HG02943 (cell line): ENCODE results near the gene SUCLG1.
A peak's percentile ranks its signal among the peaks of the same experiment; 100 is the strongest.
"Not testable (repeated sequence)": the region's sequence is repeated elsewhere in the genome, so short reads cannot be mapped to it uniquely, and the experiment has no call there.

Experiments used
- ATAC-seq: cut with Tn5 transposase; IDR thresholded peaks from one replicate; pipeline ENCODE4 v1.9.1; 2021; ENCODE audit warnings: mild to moderate bottlenecking, low read depth, moderate library complexity; ENCODE audit not compliant: unreplicated experiment

Gene SUCLG1

DNA sequence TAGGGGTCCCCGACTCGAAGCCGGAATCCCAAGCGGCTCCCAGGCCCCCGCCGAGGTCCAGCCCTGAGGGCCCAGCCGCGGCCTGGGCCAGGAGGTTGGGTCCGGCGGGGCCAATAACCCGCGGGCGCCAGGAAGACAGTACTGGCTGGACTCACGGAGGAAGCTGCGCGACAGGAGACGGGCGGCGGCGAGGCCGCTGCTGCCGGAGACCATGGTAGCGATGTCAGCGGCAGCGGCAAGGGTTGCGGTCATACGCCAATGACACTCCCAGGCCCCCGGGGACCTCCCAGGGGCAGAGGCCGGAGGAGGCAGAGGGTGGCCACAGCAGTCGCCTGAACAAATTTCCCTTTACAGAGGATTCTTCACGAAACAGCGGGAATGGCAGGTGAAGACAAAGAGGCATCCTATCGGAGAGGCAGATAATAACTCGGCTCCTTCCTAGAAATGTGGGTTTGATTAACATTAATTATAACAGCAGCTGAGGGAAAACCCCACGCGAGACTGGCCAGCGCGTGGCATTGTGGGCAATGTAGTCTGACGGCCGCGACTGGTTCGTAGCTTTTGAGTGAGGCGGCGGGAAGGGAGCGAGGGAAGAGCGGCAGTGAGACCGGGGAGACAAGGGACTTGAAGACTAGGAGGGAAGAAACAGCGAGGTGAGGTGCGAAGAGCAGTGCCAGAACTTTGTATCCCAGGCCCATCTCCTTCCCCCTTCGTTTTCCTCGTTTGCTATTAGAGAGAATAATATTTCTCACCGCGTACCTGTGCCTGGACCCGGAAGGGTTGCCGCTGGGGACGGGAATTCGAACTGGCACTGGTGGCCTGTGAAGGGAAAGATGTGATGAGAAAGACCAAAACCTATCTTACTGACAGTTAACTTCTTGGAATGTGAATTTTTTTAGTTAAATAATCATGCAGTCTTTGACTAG, at the start of gene SUCLG1:
Gene SUCLG1 (minus strand): TSS at position 263 of the 926 bp plus-strand sequence. CDS start 11 bp downstream, at position 252.
- ATAC-seq: peak; percentile 95

DNA sequence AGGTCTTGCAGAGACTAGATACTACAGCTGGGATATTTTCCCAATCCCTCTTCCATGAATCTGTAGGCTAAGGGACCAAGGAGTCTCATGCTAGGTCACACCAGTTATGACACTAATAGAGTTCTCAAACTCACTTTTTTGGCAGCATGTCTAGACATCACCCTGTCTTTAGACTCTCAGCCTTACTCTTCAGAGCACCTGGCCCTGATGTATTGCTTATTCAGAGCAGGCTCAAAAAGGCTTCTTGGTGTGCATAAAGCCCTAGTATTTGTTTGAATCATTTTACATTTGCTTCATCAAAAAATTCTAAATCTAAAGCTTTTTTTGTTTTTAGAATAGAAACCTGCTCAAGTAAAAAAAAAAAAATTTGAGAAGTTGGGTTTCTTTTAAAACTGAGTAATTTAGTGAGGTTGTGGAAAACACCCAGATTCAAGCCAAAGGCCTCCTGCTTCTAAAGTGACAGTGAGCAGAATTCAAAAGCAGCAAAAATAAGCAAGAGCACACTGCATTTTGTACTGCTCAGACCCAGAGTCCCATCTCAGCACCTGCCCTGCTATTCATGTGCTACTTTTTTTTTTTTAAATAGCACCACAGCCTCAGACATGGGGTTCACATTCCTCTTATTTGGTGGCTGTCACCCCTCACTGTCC, 39.2 kb upstream of the SUCLG1 start:
- no peak for ATAC-seq

DNA sequence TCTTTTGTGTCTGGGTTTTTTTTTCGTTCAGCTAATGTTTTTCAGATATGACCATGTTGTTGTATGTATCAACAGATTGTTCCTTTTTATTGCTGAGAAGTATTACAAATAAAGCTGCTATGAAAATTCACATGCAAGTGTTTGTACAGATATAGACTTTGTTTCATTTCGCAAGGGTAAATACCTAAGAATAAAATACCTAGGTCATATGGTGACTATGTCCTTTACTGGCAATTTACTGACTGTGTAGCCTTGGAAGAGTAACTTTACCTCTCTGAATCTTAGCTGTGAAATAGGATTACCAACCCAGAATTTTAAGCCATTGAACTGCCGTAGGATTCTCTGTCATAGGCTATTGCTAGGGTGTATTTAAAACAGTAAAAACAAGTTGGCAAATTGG, 38.2 kb upstream of the SUCLG1 start:
- ATAC-seq: no peak

DNA sequence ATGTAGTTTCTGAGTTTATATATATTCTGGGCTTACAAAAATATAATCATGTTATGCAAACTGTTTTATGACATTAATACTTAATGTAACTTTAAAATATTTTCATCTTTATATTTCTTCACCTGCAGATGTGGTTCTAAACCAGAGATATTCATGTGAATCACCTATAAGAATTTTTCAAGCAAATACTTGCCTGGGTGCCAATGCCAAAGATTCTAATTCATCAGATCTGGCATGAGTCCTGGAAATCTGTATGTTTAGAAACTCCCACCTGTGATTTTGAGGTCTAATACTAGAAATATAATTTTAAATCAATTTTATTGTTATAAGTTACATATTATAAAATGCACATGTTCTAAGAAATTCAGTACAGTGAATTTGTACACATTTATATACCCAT, 37.3 kb upstream of the SUCLG1 start:
- ATAC-seq: no peak

DNA sequence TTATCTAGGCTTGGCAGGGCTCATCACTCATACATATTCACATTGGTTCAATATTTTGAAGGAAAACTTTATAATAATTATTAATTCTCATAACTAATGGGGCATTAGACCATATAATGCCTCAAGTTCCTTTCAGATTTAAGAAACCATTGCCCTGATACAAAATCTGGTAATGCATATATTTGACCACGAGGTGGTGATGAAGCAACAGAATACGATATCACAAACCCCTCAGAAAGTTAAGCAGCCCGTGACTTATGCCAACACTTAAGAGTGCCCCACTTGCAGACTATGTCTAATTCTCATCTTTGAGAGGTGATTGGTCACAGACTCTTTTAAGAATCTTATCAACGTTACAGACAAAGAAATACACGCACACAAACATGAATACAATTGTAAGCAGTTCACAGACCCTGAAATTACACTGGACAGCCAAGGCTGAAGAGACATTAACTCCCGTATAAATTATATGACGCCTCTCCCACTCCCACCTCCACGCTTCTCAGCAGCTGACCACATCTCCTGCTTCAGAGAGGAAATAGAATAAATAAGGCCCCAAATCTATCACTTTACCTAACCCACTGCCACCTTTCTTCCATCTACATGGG, 36.6 kb upstream of the SUCLG1 start:
- ATAC-seq: no peak

DNA sequence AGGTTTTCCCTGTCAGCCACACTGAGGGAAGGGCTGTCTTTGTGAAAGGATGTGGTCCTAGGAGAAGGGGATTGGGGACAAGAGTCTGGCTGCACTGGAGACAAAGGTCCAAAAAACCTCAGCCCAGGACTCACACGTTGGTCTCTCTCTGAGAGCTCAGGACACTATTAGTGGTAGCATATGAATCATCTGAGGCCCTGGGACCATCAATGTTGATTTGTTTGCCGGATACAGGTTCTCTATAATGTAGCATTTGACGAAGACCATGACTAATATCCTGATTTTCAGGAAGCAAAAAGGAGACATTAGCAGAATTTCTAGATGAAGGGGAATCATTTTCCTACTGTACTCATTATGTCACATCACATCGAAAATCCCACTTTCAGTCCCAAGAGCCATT, 35.0 kb upstream of the SUCLG1 start:
- ATAC-seq: no peak

DNA sequence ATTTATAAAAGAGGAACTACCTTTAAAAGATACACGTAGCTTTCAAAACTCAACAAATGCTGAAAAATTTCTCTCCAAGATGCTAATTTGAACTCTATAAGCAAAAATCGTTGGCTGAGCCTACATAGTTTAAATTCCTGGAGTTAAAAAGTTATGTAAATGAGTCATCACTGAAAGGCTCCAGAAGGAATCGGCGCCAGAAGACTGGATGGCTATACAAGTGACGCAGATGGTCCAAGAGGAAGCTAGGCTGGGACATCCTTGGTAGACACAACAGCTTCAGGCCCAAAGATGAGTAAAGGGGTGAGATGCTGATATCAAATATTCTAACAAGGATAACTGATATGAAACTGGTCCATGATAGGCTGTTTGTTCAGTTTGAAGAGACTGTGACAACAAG, 34.4 kb upstream of the SUCLG1 start:
- no peak for ATAC-seq

DNA sequence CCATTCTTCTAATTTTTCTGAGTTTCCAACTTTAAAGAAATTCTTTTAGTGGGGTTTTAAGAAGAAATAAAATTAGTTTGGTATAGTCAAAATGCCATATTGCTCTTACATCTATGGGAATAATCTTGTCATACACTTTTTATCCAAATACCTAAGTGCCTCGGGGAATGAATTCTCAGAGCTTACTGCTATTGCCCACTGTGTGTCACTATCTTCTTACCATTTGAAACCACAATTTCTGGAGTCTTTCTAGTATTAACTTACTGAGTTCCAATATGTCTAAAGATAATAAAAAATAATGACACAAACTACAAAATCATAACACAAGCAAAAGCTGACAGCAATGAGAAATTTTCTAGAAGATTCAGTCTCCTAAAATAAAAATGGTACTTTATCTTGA, 33.5 kb upstream of the SUCLG1 start:
- no peak for ATAC-seq

DNA sequence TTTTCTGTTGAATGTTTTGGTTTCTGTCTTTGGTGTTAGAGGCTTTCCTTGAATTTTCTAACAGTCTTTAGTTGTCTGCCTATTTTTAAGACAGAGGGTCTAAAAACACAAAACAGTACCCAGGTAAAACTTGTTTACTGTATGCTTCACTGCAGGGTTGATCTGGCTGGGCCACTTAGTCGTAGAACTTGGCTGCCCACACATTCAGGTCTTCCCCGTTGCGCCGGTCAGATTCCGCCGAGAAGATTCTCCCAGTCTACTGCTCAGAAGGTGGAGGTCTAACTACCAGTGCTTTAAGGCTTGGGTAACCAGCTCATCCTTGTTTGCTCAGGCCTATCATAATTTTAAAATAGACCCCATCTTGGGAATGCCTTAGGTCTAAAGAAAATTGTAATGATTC, 32.7 kb upstream of the SUCLG1 start:
- ATAC-seq: no peak

DNA sequence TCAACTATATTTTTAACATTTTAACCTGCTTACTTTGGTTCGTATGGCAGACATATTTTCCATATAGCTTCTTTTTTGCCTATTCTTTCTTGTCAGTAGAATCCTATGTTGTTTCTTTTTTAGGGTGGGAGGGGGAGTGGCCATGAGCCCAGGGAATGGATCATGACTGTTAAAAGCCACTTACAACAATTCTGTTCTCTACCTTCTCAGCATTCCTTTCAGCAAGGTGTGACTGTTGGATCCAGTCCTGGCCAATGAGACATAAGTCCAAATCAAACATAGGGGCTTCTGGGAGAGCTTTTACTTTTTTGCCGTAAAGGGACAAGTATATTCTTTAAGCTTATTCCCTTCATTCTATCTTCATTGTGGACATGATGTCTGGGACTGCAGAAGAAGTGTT, 32.2 kb upstream of the SUCLG1 start:
- ATAC-seq: no peak

DNA sequence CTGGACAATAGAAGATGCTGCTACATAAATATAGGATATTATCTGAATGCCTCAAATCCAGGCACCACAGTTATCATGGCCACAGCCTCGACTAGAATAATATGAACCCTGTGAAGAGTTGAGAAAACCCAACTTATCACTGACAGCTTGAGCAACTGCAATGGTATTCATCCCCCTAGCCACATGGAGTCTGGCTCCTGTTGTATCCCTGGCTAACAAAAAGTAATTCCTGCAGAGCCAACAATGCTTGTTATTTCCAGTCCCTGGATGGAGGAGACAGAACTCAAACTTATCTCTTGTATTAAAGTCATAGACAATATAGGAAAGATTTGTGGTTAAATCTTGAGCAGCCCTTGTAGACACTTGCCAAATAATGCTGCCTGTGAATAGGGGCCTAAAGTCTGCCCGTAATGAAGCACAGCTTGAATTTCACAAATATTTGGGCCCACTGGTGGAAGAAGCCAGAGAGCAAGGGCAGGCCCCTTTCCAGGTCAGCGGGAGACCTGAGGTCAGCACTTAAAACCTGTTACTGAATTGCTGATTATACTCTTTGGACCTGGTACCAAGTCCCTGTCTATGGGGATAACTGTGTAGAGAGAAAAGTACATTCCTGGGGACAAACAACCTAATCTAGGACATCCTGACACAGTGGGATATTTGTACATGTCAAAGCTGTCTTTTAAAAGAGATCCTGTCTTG, 28.4 kb upstream of the SUCLG1 start:
- no peak for ATAC-seq

DNA sequence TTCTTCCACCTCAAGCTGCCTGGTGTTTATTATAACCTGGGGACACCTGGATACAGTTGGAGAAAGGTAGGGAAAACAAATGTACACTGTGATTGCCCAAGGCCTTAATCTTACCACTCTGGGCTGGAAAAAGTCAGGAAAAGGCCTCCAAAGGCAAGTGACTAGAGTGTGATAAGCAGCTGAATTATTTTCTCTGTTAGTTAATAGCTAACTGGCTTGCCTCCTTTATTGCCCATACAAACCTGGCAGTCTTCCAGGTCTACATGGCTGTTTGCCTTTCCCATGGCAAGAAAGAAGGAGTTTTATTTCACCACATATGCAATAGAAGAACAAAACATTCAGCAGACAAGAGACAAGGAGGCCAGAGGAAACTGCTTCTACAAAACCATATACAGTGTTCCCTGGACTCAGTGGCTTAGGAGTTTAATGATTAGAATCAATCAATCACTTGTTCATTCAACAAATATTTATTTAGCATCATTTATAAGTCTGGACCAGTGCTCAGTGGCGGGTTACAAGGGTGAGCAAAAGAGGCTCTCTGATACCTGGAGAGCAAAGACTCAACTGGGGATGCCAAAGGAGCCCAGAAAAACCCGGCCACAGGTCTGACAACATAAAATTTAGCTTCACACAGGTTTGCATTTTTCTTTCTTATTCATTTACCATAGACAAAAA, 27.5 kb upstream of the SUCLG1 start:
- no peak for ATAC-seq

DNA sequence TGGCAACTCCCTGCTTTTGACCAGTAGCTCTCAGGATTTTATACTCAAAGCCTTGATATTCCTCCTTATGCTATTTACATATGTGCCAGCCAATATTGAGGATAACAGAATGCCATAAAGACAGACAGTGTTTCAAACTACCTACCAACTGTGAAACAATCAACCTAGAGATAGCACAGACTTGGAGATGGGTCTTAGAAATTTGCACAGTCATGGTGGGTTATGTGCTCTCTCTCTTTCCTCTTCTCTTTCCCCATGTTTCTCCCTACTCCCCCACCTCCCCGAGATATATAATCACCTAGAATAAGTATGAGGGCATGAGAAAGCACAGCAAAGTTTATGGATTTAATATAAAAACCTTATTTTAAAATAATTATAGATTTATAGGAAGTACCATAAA, 24.2 kb upstream of the SUCLG1 start:
- ATAC-seq: no peak

DNA sequence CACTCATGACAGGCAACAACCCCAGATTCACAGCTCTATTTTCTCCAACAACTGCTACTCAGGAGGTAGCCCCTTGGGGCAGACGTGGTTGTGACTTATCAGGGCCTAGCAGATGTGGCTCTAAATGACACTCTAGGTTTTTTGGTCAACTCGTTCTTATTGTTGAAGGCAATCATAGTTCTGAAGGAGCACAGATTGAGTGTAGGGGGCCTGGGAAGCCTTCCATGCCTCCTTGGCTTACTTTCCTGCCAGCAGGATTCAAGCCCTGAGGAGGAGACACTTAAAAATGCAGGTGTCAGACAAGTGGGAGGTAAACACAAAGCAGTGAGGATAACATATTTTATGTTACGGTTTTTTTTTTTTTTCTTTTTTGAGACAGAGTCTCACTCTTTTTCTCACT, 23.5 kb upstream of the SUCLG1 start:
- ATAC-seq: no peak

DNA sequence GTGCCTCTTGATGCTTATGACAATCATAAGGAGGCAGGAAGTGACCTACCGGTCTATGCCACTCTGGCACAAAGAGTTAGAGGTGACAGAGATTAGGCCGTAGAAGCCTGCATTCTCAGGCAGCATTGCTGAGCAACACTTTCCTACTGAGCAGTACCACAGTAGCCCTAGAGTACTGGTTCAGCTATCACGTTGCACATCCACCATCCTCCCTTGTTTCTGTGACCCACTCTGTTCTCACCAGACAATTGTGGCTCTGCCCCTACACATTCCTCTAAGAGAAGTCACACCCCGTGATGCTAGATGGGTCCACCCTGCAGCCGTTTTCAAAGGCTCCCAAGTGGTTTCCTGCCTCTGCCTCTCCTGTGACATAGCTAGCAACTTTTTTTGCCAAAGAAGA, 22.6 kb upstream of the SUCLG1 start:
- no peak for ATAC-seq

DNA sequence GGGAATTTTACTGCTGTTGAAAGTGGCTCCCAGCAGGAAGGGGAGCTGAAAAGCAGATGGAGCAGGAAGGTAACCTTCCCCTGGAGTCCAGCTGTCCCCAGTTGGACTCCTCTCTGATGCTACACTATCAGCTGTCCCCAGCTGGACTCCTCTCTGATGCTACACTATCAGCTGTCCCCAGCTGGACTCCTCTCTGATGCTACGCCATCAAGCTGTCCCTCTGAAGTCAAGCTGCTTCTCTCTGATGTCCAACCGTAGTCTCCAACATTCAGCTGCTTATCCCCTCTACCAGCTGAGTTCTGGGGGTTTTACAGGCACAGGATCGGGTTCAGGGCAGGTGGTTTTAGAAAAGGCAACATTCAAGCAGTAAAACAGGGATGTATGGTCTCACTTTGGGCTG, 19.8 kb upstream of the SUCLG1 start:
- ATAC-seq: no peak

DNA sequence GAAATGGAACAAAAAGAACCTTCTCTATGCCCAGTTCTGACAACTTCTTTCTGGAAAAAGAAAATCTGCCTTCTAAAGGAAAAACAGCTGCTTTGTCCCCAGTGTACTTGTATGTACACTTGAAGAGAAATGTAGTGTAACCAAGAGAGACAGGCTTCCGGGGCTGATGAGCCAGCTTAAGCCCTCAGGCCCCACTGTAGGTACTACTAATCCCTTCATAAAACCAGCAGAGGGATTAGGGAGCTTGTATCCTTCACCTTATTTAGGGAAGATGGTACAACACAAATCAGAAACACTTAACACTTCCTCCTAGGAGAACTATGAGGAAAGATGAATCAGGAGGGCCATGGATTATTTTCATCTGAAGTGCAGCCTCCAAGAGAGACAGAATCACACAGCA, 18.8 kb upstream of the SUCLG1 start:
- no peak for ATAC-seq

DNA sequence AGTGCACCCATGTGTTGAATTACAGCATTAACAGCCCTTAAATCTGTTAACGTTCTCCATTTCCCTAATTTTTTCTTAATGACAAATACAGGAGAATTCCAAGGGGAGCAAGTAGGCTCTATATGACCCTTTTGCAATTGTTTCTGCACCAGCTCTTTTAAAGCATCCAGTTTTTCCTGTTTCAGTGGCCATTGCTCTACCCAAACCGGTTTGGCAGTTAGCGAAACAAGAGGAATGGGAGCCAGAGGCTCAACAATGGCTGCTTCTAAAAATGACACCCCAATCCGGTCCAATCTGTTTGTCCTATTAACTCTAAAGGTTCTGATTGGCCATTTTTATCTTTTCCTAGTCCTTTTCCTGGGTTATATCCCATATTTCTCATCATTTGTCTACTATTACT, 15.1 kb upstream of the SUCLG1 start:
- ATAC-seq: no peak

DNA sequence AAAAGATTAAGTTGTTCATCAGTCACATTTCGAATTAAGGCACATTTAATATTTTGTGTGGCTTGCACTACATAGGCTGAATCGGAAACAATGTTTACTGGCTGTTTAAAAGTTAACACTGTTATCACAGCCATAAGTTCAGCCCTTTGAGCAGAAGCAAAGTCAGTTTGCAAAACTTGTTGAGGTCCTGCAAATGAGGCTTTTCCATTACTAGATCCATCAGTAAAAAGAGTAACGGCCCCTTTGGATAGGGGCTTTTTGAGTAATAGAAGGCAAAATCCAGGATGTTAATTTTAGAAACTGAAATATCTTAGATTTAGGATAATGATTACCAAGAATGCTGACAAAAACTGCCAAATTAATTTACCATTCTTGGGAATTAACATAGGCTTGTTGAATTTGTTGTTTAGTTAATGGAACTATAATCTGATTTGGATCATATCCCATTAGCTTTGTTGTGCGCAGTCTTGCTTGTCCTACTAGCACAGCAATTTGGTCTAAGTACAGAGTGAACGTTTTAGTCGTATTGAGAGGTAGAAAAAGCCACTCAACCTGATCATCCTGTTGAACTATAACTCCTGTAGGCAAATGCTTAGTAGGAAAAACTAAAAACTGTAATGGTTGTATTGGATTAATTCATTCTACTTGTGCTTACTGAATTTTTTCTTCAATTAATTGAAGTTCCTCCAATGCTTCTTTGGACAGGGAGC, 13.9 kb upstream of the SUCLG1 start:
- ATAC-seq: no peak

DNA sequence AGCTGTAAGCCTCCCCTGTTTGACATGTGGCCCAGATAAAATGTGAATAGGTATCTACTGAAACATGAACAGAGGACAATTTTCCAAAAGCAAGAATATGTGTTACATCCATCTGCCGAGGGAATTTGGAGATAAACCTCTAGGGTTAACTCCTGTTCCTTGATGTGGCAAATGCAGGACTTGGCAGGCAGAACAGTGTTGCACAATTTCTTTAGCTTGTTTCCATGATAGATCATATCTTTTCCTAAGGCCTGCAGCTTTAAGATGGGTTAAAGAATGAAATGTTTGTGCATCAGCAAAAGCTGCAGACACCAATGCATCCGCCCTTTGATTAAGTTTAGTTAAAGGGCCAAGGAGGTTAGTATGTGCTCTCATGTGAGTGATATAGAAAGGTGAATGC, 13.3 kb upstream of the SUCLG1 start:
- not testable (repeated sequence) for ATAC-seq
